T1000 (cell line): Measurements from ENCODE around the gene KCTD2.
A peak's percentile ranks its signal among the peaks of the same experiment; 100 is the strongest.
"Not testable (repeated sequence)": the region's sequence is repeated elsewhere in the genome, so short reads cannot be mapped to it uniquely, and the experiment has no call there.

Experiments
- DNase-seq: peaks from one replicate; lab custom pipeline; 2025; ENCODE audit warnings: mixed read lengths; lab: John Stamatoyannopoulos, UW

KCTD2 gene

DNA sequence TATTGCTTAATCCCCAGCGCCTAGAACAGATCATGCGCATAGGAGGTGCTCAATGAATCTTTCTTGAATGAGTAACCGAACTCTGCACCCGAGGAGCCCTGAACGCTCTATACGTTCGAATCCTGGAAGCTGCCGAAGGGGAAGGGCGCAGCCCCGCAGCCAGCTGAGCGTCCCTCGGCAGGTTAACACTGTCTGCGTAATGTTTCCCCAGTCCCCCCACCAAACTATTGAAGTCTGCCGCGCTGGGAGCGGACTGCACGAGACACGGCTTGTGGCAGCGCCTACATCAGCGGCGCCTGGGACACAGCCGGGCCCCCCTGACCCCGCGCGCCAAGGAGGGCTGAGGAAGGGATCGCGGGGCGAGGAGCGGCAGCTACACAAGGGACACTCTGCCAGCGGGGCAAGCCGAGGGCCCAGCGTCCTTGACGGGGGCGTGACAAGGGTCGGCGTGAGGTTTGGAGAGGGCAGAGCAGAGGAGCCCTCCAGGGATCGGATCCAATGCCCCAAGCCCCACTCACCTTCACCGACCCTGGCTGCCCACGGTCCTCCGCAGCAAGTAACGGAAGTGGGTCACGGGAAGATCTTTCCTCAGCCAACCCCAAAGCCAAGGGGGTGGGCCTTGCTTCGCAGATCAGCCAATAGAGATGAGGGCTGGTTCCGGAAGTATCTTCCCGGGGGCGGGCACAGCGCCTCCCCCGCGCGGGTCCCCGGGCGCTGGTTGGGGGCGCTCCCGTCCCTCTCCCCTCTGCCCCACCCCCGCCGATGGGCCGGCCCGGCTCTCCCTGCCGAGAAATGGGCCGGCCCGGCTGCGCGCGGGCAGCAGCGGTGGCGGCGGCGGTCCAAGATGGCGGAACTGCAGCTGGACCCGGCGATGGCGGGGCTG lies at the start of gene KCTD2, which contains the start of gene ATP5PD:
Gene KCTD2 (plus strand): TSS at position 819 of the 883 bp plus-strand sequence. CDS start 26 bp downstream, at position 845.
Gene ATP5PD (minus strand): TSS at position 563 of the 883 bp plus-strand sequence. CDS start 4,319 bp downstream, outside the sequence.
- DNase-seq = peak; percentile 95

- DNase-seq = no peak
Measured at GRCh38 chr17:74998783-74999182, 48.2 kb upstream of the KCTD2 start.

DNA sequence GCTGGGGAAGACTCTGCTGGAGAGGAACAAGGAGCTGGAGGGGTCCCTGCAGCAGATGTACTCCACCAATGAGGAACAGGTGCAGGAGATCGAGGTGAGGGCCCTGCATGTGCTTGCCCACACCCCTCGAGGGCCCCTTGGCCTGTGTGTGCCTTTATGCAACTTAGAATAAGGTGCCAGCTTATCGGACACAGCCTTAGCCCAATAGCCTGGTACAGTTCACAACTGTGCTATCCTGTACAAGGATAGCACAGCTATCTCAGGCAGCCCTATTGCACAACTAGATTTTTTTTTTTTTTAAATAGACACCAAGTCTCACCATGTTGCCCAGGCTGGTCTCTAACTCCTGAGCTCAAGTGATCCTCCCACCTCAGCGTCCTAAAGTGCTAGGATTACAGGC lies 47.5 kb upstream of the KCTD2 start:
- no peak for DNase-seq

- DNase-seq = no peak
Measured at GRCh38 chr17:75001915-75002843, 44.8 kb upstream of the KCTD2 start.

GRCh38 chr17:75003070-75003956 lies 43.7 kb upstream of the KCTD2 start:
- no peak for DNase-seq

DNA sequence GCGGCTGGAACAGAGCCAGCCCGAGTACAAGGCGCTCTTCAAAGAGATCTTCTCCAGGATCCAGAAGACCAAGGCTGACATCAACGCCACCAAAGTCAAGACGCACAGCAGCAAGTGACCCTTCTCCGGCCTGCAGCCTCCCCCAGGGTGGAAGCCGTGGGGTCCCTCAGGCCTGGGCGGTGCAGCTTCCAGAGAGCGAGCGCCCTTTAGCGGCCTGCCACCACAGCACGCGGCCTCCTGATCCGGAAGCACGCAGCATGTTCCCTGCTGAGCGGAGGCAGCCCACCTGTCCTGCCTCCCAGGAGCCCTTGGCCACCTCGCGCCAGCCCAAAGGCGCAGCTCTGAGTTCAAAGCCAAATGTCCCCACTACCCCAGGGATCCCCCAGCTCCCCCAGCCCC lies 43.1 kb upstream of the KCTD2 start:
- no peak for DNase-seq

DNA sequence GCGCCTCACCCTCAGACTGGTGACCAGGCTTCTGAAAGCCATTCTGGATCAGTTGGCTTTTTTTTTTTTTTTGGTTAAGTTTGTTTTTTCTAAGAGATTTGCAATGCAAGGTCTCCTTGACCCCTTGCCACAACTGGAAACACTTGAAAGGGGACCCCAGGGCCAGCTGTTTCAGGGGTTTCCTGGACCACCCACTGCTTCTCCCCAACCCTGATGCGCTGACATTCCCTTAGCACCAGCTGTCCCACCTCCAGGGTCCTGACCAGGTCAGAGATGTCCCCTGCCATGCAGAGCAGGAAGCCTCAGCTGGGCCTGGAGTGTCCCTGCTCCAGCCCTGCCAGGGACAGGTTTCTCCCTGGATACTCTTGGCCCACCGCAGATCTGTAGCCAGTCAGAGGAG lies 42.7 kb upstream of the KCTD2 start:
- DNase-seq = no peak

GRCh38 chr17:75005291-75005690 lies 41.7 kb upstream of the KCTD2 start:
- DNase-seq = no peak

- DNase-seq = not testable (repeated sequence)
Measured at GRCh38 chr17:75006084-75006483, 40.9 kb upstream of the KCTD2 start.

DNA sequence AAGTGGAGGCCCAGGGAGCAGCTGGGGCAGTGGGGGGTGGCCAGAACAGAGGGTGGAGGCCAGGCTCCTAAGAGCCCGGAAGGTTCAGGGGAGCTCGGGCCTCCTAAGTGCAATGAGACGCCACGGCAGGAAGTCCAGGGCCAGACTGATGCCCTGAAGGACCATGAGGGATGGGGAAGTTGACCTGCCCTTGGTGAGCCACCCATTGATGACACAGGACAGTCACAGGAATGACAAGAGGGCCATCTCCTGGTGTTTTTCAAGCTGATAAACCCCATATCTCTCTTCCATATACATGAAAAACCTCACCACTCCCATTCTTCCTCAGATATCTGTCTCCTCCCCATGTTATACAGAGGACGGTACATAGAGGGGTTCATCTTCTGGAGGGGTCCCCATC lies 40.4 kb upstream of the KCTD2 start:
- no peak for DNase-seq

DNA sequence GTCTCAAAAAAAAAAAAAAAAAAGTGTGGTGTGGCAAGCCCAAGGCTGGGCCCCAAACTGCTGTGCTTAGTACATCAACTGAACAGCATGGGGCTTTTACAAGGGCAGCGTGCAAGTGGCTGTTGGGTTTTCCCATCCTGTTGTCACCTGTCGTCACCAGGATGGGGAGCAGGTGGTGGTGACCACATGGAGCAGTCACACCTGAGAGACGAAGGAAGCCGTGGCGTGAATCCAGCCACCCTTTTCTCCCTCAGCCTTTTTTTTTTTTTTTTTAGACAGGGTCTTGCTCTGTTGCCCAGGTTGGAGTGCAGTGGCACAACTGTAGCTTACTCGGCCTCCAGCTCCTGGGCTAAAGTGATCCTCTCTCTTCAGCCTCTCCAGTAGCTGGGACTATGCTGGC lies 38.7 kb upstream of the KCTD2 start:
- no peak for DNase-seq

DNA sequence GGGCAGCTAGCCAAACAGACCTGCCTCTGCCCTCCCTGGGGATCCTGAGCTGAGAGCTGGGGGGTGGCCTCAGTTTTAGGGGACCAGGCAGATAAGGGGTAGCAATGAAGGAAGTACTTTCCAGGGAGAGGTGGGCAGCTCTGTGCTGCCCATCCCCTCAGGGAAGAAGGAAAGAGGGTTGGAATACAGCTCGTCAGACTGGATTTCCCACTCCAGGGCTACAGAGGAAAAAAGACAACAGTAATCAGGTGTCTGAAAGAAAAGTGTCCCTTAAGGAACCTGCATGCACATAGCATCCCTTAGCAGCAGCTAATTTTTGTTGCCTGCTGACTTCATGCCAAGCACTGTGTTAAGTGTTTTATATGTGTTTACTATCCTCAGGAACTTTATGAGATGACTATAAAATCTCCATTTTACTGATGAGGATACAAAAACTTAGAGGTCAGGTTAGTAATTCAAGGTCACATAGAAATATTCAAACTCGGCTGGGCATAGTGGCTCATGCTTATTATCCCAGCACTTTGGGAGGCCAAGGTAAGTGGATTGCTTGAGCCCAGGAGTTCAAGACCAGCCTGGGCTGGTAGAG lies 37.8 kb upstream of the KCTD2 start:
- DNase-seq = no peak

GRCh38 chr17:75010683-75011400 lies 36.2 kb upstream of the KCTD2 start:
- no peak for DNase-seq

GRCh38 chr17:75011401-75012095 lies 35.5 kb upstream of the KCTD2 start:
- peak; percentile 9 for DNase-seq

- DNase-seq = no peak
Measured at GRCh38 chr17:75012096-75012345, 35.0 kb upstream of the KCTD2 start.

- DNase-seq = peak; percentile 88
Measured at GRCh38 chr17:75012346-75013091, 34.5 kb upstream of the KCTD2 start, which contains the start of gene MRPL58. Gene MRPL58 (plus strand): TSS chr17:75012670. CDS start chr17:75012687, 17 bp downstream.

DNA sequence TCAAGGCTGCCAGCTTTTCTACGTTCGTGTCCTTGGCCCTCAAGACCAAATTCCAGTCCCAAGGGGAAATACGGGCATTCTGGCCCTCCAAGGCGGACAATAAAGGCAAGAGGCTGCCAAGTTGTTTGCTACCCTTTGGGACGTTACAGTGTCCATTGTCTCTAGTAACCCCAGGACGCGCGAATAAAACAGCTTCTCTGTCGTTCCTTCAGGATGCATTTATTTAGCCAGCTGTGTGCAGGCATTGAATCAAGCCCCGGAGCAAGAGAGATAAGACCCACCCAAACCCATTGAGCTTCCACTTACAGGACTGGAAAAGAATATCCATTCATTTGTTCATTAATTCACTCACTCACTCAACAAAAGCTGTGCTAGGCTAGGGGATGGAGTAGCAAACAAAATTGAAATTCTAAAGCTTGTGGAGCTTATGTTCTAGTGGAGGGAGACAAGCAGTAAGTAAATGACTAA lies 33.9 kb upstream of the KCTD2 start:
- DNase-seq = no peak

- no peak for DNase-seq
Measured at GRCh38 chr17:75019146-75019545, 27.9 kb upstream of the KCTD2 start.

DNA sequence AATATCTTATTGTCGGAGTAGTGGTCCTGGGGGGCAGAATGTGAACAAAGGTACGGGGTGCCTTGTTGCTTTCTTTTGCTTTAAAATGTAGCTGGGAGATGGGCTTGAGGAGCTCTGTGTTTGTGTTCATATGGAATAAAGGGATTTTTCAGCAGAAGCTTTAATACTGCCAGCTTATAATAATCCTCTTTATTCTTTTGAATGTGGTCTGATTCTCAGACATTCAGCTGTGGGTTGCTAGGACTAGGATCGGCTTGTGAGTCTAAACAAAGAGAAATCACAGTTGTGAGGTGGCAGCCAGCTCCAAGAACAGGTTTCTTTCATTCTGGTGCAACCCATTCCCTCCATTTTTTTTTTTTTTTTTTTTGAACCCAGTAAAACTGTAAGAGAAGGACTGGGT lies 27.3 kb upstream of the KCTD2 start:
- no peak for DNase-seq
